K562 (cell line): ENCODE measurements around the gene TMED5. TPM values are rescaled to one million over a fixed set of nuclear protein-coding genes. Genes with fewer than 3 reads are reported as not detected.
A peak's percentile ranks its signal among the peaks of the same experiment; 100 is the strongest.

Experiments
- CHD2 ChIP-seq: IDR thresholded peaks from 2 replicates; pipeline ENCODE4 v1.6.1; 2011; ENCODE audit warnings: low read depth, low read length
- HDAC1 ChIP-seq, 2 experiments: fragments of 450-650 bp; IDR thresholded peaks; 2 replicates each; pipeline ENCODE4 v1.6.1; 2016 to 2017; ENCODE audit warnings: inconsistent platforms in 1 of 2, mild to moderate bottlenecking in 1 of 2, moderate library complexity in 1 of 2
- HDAC2 ChIP-seq: fragments of 450-650 bp; IDR thresholded peaks from 2 replicates; pipeline ENCODE4 v1.6.1; 2016; ENCODE audit warnings: mild to moderate bottlenecking
- HLTF ChIP-seq: fragments of 450-650 bp; IDR thresholded peaks from 2 replicates; pipeline ENCODE4 v1.6.1; 2016
- KDM4B ChIP-seq, 2 experiments: fragments of 450-650 bp in 1 of 2; sonication (generic) in 1 of 2; IDR thresholded peaks; 2 replicates each; pipeline ENCODE4 v1.6.1; 2016 to 2017; ENCODE audit warnings: borderline replicate concordance in 2 of 2, antibody characterized with exemption in 1 of 2, low read depth in 1 of 2, mild to moderate bottlenecking in 1 of 2
- NBN ChIP-seq: fragments of 450-650 bp; IDR thresholded peaks from 2 replicates; pipeline ENCODE4 v1.6.1; 2016; ENCODE audit warnings: low read depth, mild to moderate bottlenecking
- PHB2 ChIP-seq: fragments of 450-650 bp; IDR thresholded peaks from 2 replicates; pipeline ENCODE4 v1.6.1; 2017; ENCODE audit warnings: low read depth
- PHF8 ChIP-seq: fragments of 200-600 bp; sonication (generic); IDR thresholded peaks from 2 replicates; pipeline ENCODE4 v1.6.1; 2012; ENCODE audit warnings: mixed run types, mild to moderate bottlenecking, inconsistent platforms, low read length, moderate library complexity, borderline replicate concordance
- SIN3B ChIP-seq: fragments of 450-650 bp; IDR thresholded peaks from 2 replicates; pipeline ENCODE4 v1.6.1; 2017; ENCODE audit warnings: low read depth, mild to moderate bottlenecking, moderate library complexity
- SMARCE1 ChIP-seq: fragments of 450-650 bp; IDR thresholded peaks from 2 replicates; pipeline ENCODE4 v1.7.1; 2016; ENCODE audit warnings: mild to moderate bottlenecking
- TCF3 ChIP-seq: sonication (generic); formaldehyde crosslinking; IDR thresholded peaks from 2 replicates; pipeline ENCODE4 v1.4.0; 2020; ENCODE audit warnings: mild to moderate bottlenecking, missing genetic modification reagents
- TRIM24 ChIP-seq, 2 experiments: fragments of 450-650 bp; IDR thresholded peaks; 2 replicates each; pipeline ENCODE4 v1.6.1; 2016
- ZNF121 ChIP-seq: sonication (generic); formaldehyde crosslinking; conservative IDR thresholded peaks from 2 replicates; pipeline ENCODE4 v1.8.0; 2022; ENCODE audit warnings: missing genetic modification reagents
- polyA plus RNA-seq, 8 experiments: library from polyadenylated mRNA; depleted of rRNA in 4 of 8; stranded (reverse) in 5 of 8; unstranded in 3 of 8; fragments of >200 nt; fragmentation: Nextera tagmentation in 2 of 8; fragmentation: Illumina TruSeq in 1 of 8; extraction: Ambion mirVana in 2 of 8; extraction: Trizol in 1 of 8; gene quantifications; 2 replicates each; pipeline versions ENCODE4 v1.2.1 to v1.2.3, GENCODE V29; 2011 to 2014; ENCODE audit warnings: inconsistent platforms in 1 of 8, missing spikeins in 1 of 8
- total RNA-seq, 7 experiments: library from RNA; depleted of rRNA in 6 of 7; stranded (reverse); fragments of >200 nt in 6 of 7; fragmentation: Illumina TruSeq in 2 of 7; extraction: Trizol in 2 of 7; gene quantifications; 2 replicates each; pipeline versions ENCODE4 v1.2.1 to v1.2.3, GENCODE V29; 2011 to 2021; ENCODE audit warnings: low replicate concordance in 1 of 7
- TF ChIP-seq, protein P1 (sequence below): fragments of 250-450 bp; sonication (Bioruptor Pico); IDR thresholded peaks from 2 replicates; pipeline ENCODE4 v1.4.0; 2020; ENCODE audit warnings: mild to moderate bottlenecking, moderate library complexity
- TF ChIP-seq, protein P2 (sequence below), 2 experiments: fragments of 450-650 bp in 1 of 2; sonication (generic) in 1 of 2; formaldehyde crosslinking in 1 of 2; IDR thresholded peaks in 1 of 2; conservative IDR thresholded peaks in 1 of 2; 2 replicates each; pipeline versions ENCODE4 v1.6.1 to v1.8.1; 2016 to 2023; ENCODE audit warnings: mild to moderate bottlenecking in 2 of 2, moderate library complexity in 2 of 2, inconsistent platforms in 1 of 2, missing genetic modification reagents in 1 of 2
- TF ChIP-seq, protein P3 (sequence below): sonication (generic); formaldehyde crosslinking; IDR thresholded peaks from 2 replicates; pipeline ENCODE4 v1.8.1; 2023; ENCODE audit warnings: mild to moderate bottlenecking, missing genetic modification reagents, moderate library complexity
- TF ChIP-seq, protein P4 (sequence below), 2 experiments: fragments of 450-650 bp; IDR thresholded peaks; 2 replicates each; pipeline ENCODE4 v1.6.1; 2018; ENCODE audit warnings: mild to moderate bottlenecking in 2 of 2, low read depth in 1 of 2; ENCODE audit not compliant: partially characterized antibody in 2 of 2

Gene TMED5
- total and polyA plus RNA-seq, 9 of the 15 experiments (the other 6 are each of a cell fraction or from before 2014, with no cell fraction given), result 28.7 to 83.7 (median 67.2) TPM

DNA sequence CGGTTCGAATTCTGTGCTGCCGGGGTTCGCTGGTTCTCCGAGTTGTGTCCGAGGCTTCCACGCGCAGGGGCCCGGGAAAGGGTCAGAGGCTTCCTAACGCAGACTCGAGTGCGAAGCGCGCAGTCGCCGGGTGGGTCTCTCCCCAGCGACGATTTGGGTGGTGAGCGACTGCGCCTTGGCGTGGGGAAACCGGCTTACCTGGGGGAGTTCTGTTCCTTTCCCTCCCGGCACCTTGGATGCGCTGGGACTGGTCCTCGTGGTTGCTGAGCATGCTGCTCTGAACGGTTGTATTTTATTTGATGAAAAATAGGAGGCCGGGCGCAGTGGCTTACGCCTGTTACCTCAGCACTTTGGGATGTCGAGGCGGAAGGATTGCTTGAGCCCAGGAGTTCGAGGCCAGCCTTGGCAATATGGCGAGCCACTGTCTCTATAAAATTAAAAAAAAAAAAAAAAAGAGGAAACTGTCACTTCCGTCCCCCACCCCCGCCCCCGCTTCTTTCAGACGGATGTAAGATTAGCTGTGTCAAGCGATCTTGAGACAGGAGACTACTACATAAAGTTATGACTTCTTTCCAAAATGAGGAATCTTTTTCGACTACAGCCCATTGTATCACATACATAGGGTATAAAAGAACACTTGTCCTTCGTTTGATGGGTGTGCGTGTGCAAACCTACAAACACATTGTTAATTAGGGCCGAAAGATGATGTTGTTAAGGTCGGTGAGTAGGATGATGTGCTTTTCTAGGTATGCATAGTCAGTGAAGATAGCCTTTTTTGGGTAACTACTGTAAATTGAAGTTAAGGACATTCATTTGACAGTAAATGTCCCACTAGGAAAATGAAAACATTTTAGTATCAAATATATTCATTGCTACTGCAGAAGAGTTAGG lies 755 bp upstream of the TMED5 start, which contains the start of gene CCDC18 (continued):
- TF ChIP-seq, protein P1, sequence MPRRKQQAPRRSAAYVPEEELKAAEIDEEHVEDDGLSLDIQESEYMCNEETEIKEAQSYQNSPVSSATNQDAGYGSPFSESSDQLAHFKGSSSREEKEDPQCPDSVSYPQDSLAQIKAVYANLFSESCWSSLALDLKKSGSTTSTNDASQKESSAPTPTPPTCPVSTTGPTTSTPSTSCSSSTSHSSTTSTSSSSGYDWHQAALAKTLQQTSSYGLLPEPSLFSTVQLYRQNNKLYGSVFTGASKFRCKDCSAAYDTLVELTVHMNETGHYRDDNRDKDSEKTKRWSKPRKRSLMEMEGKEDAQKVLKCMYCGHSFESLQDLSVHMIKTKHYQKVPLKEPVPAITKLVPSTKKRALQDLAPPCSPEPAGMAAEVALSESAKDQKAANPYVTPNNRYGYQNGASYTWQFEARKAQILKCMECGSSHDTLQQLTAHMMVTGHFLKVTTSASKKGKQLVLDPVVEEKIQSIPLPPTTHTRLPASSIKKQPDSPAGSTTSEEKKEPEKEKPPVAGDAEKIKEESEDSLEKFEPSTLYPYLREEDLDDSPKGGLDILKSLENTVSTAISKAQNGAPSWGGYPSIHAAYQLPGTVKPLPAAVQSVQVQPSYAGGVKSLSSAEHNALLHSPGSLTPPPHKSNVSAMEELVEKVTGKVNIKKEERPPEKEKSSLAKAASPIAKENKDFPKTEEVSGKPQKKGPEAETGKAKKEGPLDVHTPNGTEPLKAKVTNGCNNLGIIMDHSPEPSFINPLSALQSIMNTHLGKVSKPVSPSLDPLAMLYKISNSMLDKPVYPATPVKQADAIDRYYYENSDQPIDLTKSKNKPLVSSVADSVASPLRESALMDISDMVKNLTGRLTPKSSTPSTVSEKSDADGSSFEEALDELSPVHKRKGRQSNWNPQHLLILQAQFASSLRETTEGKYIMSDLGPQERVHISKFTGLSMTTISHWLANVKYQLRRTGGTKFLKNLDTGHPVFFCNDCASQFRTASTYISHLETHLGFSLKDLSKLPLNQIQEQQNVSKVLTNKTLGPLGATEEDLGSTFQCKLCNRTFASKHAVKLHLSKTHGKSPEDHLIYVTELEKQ, result no peak
- TF ChIP-seq SMARCE1 (peak; percentile 39), PHB2 (no peak), HLTF (no peak), NBN (0 out of 2 replicates have a peak, but pooled peaks have one; percentile 14), CHD2 (0 out of 2 replicates have a peak, but pooled peaks have one; percentile 52), PHF8 (peak; percentile 74), TCF3 (CRISPR knock-in tag) (no peak), HDAC1 (IDR thresholded peaks at IDR 0.05) (peak in 1 of 2 experiments; percentile 96; a peak in 2 of 4 replicates), ZNF121 (CRISPR knock-in tag) (no peak), TRIM24 (IDR thresholded peaks at IDR 0.05) (0 out of 4 replicates have a peak, but pooled peaks of 1 of the 2 experiments have one; percentile 25), SIN3B (peak; percentile 73; the same call in 1 of the 2 replicates), HDAC2 (peak; percentile 17; the same call in 1 of the 2 replicates), KDM4B (IDR thresholded peaks at IDR 0.05; ENCODE audit: borderline replicate concordance in 2 of 2, low read depth in 1 of 2) (no peak; a peak in 1 of 4 replicates)
- TF ChIP-seq, protein P2, sequence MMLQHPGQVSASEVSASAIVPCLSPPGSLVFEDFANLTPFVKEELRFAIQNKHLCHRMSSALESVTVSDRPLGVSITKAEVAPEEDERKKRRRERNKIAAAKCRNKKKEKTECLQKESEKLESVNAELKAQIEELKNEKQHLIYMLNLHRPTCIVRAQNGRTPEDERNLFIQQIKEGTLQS (IDR thresholded peaks at IDR 0.05), result peak; percentile 7; the same call in 1 of the 2 replicates
- TF ChIP-seq, protein P2 (CRISPR knock-in tag; conservative IDR thresholded peaks at IDR 0.05), result no peak
- TF ChIP-seq, protein P3, sequence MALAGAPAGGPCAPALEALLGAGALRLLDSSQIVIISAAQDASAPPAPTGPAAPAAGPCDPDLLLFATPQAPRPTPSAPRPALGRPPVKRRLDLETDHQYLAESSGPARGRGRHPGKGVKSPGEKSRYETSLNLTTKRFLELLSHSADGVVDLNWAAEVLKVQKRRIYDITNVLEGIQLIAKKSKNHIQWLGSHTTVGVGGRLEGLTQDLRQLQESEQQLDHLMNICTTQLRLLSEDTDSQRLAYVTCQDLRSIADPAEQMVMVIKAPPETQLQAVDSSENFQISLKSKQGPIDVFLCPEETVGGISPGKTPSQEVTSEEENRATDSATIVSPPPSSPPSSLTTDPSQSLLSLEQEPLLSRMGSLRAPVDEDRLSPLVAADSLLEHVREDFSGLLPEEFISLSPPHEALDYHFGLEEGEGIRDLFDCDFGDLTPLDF (CRISPR knock-in tag), result 0 out of 2 replicates have a peak, but pooled peaks have one; percentile 14
- TF ChIP-seq, protein P4, sequence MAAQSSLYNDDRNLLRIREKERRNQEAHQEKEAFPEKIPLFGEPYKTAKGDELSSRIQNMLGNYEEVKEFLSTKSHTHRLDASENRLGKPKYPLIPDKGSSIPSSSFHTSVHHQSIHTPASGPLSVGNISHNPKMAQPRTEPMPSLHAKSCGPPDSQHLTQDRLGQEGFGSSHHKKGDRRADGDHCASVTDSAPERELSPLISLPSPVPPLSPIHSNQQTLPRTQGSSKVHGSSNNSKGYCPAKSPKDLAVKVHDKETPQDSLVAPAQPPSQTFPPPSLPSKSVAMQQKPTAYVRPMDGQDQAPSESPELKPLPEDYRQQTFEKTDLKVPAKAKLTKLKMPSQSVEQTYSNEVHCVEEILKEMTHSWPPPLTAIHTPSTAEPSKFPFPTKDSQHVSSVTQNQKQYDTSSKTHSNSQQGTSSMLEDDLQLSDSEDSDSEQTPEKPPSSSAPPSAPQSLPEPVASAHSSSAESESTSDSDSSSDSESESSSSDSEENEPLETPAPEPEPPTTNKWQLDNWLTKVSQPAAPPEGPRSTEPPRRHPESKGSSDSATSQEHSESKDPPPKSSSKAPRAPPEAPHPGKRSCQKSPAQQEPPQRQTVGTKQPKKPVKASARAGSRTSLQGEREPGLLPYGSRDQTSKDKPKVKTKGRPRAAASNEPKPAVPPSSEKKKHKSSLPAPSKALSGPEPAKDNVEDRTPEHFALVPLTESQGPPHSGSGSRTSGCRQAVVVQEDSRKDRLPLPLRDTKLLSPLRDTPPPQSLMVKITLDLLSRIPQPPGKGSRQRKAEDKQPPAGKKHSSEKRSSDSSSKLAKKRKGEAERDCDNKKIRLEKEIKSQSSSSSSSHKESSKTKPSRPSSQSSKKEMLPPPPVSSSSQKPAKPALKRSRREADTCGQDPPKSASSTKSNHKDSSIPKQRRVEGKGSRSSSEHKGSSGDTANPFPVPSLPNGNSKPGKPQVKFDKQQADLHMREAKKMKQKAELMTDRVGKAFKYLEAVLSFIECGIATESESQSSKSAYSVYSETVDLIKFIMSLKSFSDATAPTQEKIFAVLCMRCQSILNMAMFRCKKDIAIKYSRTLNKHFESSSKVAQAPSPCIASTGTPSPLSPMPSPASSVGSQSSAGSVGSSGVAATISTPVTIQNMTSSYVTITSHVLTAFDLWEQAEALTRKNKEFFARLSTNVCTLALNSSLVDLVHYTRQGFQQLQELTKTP (IDR thresholded peaks at IDR 0.05; ENCODE audit: low read depth in 1 of 2, partially characterized antibody in 2 of 2), result peak in 1 of 2 experiments; percentile 54
